Ovary (tissue), 3 donors: ENCODE measurements around the gene CRYBG1.

ENCODE experiments used
- EP300 ChIP-seq: sonication (generic); formaldehyde crosslinking; IDR thresholded peaks from one replicate; pipeline ENCODE4 v1.6.1; 2017; ENCODE audit warnings: antibody characterized with exemption
- POLR2A ChIP-seq: fragments of 450-650 bp; IDR thresholded peaks from one replicate; pipeline ENCODE4 v1.6.1; 2017; ENCODE audit warnings: antibody characterized with exemption, mild to moderate bottlenecking, moderate library complexity
- TF ChIP-seq, protein P1 (sequence below), 3 donors: fragments of 450-650 bp in 2 of 3; fragments of 200-600 bp in 1 of 3; IDR thresholded peaks; one replicate each; pipeline versions ENCODE4 v1.5.1 to v1.8.0; 2016 to 2022; ENCODE audit warnings: antibody characterized with exemption in 3 of 3, mild to moderate bottlenecking in 1 of 3
- donor health status: DM: no; HTN: no; CAD: no.

DNA sequence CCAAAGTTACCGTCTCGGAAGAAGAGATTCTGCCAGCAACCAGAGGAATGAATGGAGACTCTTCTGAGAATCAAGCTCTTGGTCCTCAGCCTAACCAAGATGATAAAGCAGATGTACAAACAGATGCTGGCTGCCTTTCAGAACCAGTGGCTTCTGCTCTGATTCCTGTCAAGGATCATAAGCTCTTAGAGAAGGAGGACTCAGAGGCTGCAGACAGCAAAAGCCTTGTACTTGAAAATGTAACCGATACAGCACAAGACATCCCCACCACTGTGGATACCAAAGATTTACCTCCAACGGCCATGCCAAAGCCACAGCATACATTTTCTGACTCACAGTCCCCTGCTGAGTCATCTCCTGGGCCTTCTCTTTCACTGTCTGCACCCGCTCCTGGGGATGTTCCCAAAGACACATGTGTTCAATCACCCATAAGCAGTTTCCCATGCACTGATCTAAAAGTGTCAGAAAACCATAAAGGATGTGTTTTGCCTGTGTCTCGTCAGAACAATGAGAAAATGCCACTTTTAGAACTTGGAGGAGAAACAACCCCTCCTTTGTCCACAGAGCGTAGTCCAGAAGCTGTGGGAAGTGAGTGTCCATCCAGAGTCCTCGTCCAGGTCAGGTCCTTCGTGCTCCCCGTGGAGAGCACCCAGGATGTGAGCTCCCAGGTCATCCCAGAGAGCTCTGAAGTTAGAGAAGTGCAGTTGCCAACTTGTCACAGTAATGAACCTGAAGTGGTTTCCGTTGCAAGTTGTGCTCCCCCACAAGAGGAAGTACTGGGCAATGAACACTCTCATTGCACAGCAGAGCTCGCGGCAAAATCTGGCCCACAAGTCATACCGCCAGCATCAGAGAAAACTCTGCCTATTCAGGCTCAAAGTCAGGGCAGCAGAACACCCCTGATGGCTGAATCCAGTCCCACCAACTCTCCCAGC is 159.2 kb downstream of the CRYBG1 start:
- TF ChIP-seq, protein P1, sequence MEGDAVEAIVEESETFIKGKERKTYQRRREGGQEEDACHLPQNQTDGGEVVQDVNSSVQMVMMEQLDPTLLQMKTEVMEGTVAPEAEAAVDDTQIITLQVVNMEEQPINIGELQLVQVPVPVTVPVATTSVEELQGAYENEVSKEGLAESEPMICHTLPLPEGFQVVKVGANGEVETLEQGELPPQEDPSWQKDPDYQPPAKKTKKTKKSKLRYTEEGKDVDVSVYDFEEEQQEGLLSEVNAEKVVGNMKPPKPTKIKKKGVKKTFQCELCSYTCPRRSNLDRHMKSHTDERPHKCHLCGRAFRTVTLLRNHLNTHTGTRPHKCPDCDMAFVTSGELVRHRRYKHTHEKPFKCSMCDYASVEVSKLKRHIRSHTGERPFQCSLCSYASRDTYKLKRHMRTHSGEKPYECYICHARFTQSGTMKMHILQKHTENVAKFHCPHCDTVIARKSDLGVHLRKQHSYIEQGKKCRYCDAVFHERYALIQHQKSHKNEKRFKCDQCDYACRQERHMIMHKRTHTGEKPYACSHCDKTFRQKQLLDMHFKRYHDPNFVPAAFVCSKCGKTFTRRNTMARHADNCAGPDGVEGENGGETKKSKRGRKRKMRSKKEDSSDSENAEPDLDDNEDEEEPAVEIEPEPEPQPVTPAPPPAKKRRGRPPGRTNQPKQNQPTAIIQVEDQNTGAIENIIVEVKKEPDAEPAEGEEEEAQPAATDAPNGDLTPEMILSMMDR (IDR thresholded peaks at IDR 0.05), result no peak
- TF ChIP-seq EP300, result no peak
- no peak for TF ChIP-seq POLR2A
